Upper lobe of left lung (tissue), 4 donors: Measurements from ENCODE around the gene HMGN2.
A peak's percentile ranks its signal among the peaks of the same experiment; 100 is the strongest.

Experiments
- CTCF ChIP-seq, 6 experiments: fragments of 450-650 bp in 4 of 6; fragments of 200-600 bp in 2 of 6; sonication (generic) in 2 of 6; IDR thresholded peaks; one replicate each; pipeline ENCODE4 v1.5.1; 2016 to 2019; ENCODE audit warnings: antibody characterized with exemption in 6 of 6
- POLR2A ChIP-seq, 4 donors: fragments of 450-650 bp; IDR thresholded peaks; one replicate each; pipeline ENCODE4 v1.5.1; 2016 to 2017; ENCODE audit warnings: antibody characterized with exemption in 4 of 4, mild to moderate bottlenecking in 2 of 4

GRCh38 chr1:26500488-26501175, 28.4 kb downstream of the HMGN2 start:
- TF ChIP-seq CTCF (IDR thresholded peaks at IDR 0.05) (peak in 2 of 6 experiments; percentile 49 to 57), POLR2A (IDR thresholded peaks at IDR 0.05) (peak in 1 of 4 donors; percentile 40)
